IMR-90 (cell line): ENCODE measurements around the gene BNIP2. TPM values are rescaled to one million over a fixed set of nuclear protein-coding genes. Genes with fewer than 3 reads are reported as not detected.

Source experiments
- ATAC-seq: fragments of 200-7000 bp; cut with Tn5 transposase; 2 replicates; pipeline ENCODE4 v1.9.1; 2020; ENCODE audit warnings: low read depth, mild to moderate bottlenecking, moderate library complexity
- BruUV-seq: library from RNA; stranded (reverse); fragments of 400-500 nt; replicated peaks from 2 replicates; lab custom pipeline; 2021; lab: Mats Ljungman, UMichigan
- CTCF ChIA-PET: fragments of 300-600 bp; formaldehyde crosslinking; extraction: SDS; loops from one replicate; lab custom pipeline; 2021; ENCODE audit warnings: antibody characterized with exemption; lab: Yijun Ruan, JAX
- POLR2A ChIA-PET: fragments of 300-600 bp; sonication (Branson Sonifier 250); formaldehyde crosslinking; loops from one replicate; lab custom pipeline; 2022; ENCODE audit warnings: antibody characterized with exemption; ENCODE audit not compliant: unreplicated experiment; lab: Charles Lee
- DNase-seq: peaks from one replicate; pipeline ENCODE4 v3.0.0; 2013
- H2AFZ ChIP-seq: replicated peaks from 2 replicates; pipeline ENCODE3; 2013; ENCODE audit warnings: low read length, mild to moderate bottlenecking; ENCODE audit not compliant: poor library complexity
- H2AK5ac ChIP-seq: 2 replicates; pipeline ENCODE4 v1.6.1; 2013; ENCODE audit warnings: low read depth, low read length, inconsistent platforms
- H2AK9ac ChIP-seq: replicated peaks from 2 replicates; pipeline ENCODE3; 2013; ENCODE audit warnings: mild to moderate bottlenecking, low read depth, low read length, moderate library complexity; ENCODE audit not compliant: poor library complexity
- H2BK120ac ChIP-seq: 2 replicates; pipeline ENCODE4 v1.6.1; 2013; ENCODE audit warnings: low read depth, low read length, inconsistent platforms
- H2BK15ac ChIP-seq: 3 replicates; pipeline ENCODE4 v1.6.1; 2013; ENCODE audit warnings: low read depth, low read length, inconsistent platforms
- H2BK20ac ChIP-seq: 2 replicates; pipeline ENCODE4 v1.6.1; 2013; ENCODE audit warnings: low read depth, mild to moderate bottlenecking, inconsistent platforms, low read length, moderate library complexity
- H2BK5ac ChIP-seq: 2 replicates; pipeline ENCODE4 v1.6.1; 2013; ENCODE audit warnings: mild to moderate bottlenecking, low read depth, low read length, inconsistent platforms; ENCODE audit not compliant: poor library complexity, severe bottlenecking
- H3K14ac ChIP-seq: replicated peaks from 2 replicates; pipeline ENCODE4 v1.6.1; 2013; ENCODE audit warnings: low read depth, low read length, inconsistent platforms
- H3K18ac ChIP-seq: 2 replicates; pipeline ENCODE4 v1.6.1; 2013; ENCODE audit warnings: low read depth, low read length, control low read depth
- H3K23ac ChIP-seq: 2 replicates; pipeline ENCODE4 v1.6.1; 2013; ENCODE audit warnings: low read depth, low read length, inconsistent platforms
- H3K27ac ChIP-seq: 2 replicates; pipeline ENCODE4 v1.5.1; 2013; ENCODE audit warnings: mild to moderate bottlenecking, control low read depth, low read length; ENCODE audit not compliant: insufficient read depth
- H3K27me3 ChIP-seq: 2 replicates; pipeline ENCODE4 v1.6.1; 2013; ENCODE audit warnings: low read length; ENCODE audit not compliant: control insufficient read depth, insufficient read depth
- H3K36me3 ChIP-seq: 2 replicates; pipeline ENCODE4 v1.6.1; 2013; ENCODE audit warnings: low read length, mixed read lengths; ENCODE audit not compliant: control insufficient read depth, insufficient read depth
- H3K4ac ChIP-seq: 2 replicates; pipeline ENCODE4 v1.6.1; 2013; ENCODE audit warnings: low read depth, low read length, inconsistent platforms
- H3K4me1 ChIP-seq: 2 replicates; pipeline ENCODE4 v1.6.1; 2013; ENCODE audit warnings: low read length, mixed read lengths; ENCODE audit not compliant: control insufficient read depth, insufficient read depth
- H3K4me2 ChIP-seq: 2 replicates; pipeline ENCODE4 v1.6.1; 2013; ENCODE audit warnings: low read depth, mild to moderate bottlenecking, control low read depth, low read length, moderate library complexity
- H3K4me3 ChIP-seq: 2 replicates; pipeline ENCODE4 v1.5.1; 2013; ENCODE audit warnings: low read depth, mild to moderate bottlenecking, control low read depth, low read length, moderate library complexity; ENCODE audit not compliant: insufficient read depth
- H3K56ac ChIP-seq: 2 replicates; pipeline ENCODE4 v1.6.1; 2013; ENCODE audit warnings: low read length, inconsistent platforms; ENCODE audit not compliant: insufficient read depth; ENCODE audit errors: extremely low read depth
- H3K79me1 ChIP-seq, 2 experiments: 2 replicates each; pipeline ENCODE4 v1.6.1; 2013; ENCODE audit warnings: low read length in 2 of 2, inconsistent platforms in 1 of 2, low read depth in 1 of 2
- H3K9ac ChIP-seq: 2 replicates; pipeline ENCODE4 v1.6.1; 2013; ENCODE audit warnings: low read depth, low read length, control low read depth
- H3K9me1 ChIP-seq: 2 replicates; pipeline ENCODE4 v1.6.1; 2013; ENCODE audit warnings: low read length, inconsistent platforms; ENCODE audit not compliant: insufficient read depth
- H3K9me3 ChIP-seq: 2 replicates; pipeline ENCODE4 v1.6.1; 2013; ENCODE audit warnings: low read length; ENCODE audit not compliant: control insufficient read depth, insufficient read depth
- H4K20me1 ChIP-seq: 2 replicates; pipeline ENCODE4 v1.6.1; 2013; ENCODE audit warnings: low read length, inconsistent platforms; ENCODE audit not compliant: insufficient read depth
- H4K5ac ChIP-seq: 2 replicates; pipeline ENCODE4 v1.6.1; 2013; ENCODE audit warnings: mild to moderate bottlenecking, low read depth, low read length, control low read depth
- H4K8ac ChIP-seq, 2 experiments: 2 replicates each; pipeline ENCODE4 v1.6.1; 2013; ENCODE audit warnings: low read depth in 2 of 2, low read length in 2 of 2, control low read depth in 1 of 2, inconsistent platforms in 1 of 2
- H4K91ac ChIP-seq: 2 replicates; pipeline ENCODE4 v1.6.1; 2013; ENCODE audit warnings: low read depth, low read length, inconsistent platforms; ENCODE audit not compliant: insufficient read depth
- BHLHE40 ChIP-seq: fragments of 150-350 bp; IDR thresholded peaks from 2 replicates; pipeline ENCODE4 v1.6.1; 2016; ENCODE audit warnings: mild to moderate bottlenecking, low read depth, low read length
- CEBPB ChIP-seq: IDR thresholded peaks from 2 replicates; pipeline ENCODE4 v1.6.1; 2012; ENCODE audit warnings: low read depth, low read length, improper control_type of control experiment
- CHD1 ChIP-seq: IDR thresholded peaks from 2 replicates; pipeline ENCODE4 v1.6.1; 2012; ENCODE audit warnings: low read depth, low read length, improper control_type of control experiment
- CTCF ChIP-seq: conservative IDR thresholded peaks from 2 replicates; pipeline ENCODE4 v1.5.1; 2012; ENCODE audit warnings: mild to moderate bottlenecking, low read depth, low read length, improper control_type of control experiment
- FOS ChIP-seq: fragments of 150-350 bp; IDR thresholded peaks from 2 replicates; pipeline ENCODE4 v1.6.1; 2016; ENCODE audit warnings: low read depth, low read length
- MAFK ChIP-seq: IDR thresholded peaks from 2 replicates; pipeline ENCODE4 v1.6.1; 2012; ENCODE audit warnings: low read depth, low read length, improper control_type of control experiment
- MAZ ChIP-seq: IDR thresholded peaks from 2 replicates; pipeline ENCODE4 v1.6.1; 2012; ENCODE audit warnings: low read depth, mild to moderate bottlenecking, low read length, improper control_type of control experiment, moderate library complexity, borderline replicate concordance
- MXI1 ChIP-seq: IDR thresholded peaks from 2 replicates; pipeline ENCODE4 v1.6.1; 2012; ENCODE audit warnings: low read depth, mild to moderate bottlenecking, low read length, moderate library complexity, borderline replicate concordance
- NFE2L2 ChIP-seq: fragments of 150-350 bp; IDR thresholded peaks from 2 replicates; pipeline ENCODE4 v1.6.1; 2016; ENCODE audit warnings: low read depth, mild to moderate bottlenecking, low read length
- POLR2A ChIP-seq: IDR thresholded peaks from 2 replicates; pipeline ENCODE4 v1.6.1; 2012; ENCODE audit warnings: mild to moderate bottlenecking, low read depth, low read length
- RAD21 ChIP-seq: IDR thresholded peaks from 2 replicates; pipeline ENCODE4 v1.6.1; 2012; ENCODE audit warnings: low read length, improper control_type of control experiment
- RCOR1 ChIP-seq: IDR thresholded peaks from 2 replicates; pipeline ENCODE4 v1.6.1; 2012; ENCODE audit warnings: mild to moderate bottlenecking, low read length, improper control_type of control experiment; ENCODE audit not compliant: insufficient replicate concordance
- RFX5 ChIP-seq: IDR thresholded peaks from 2 replicates; pipeline ENCODE4 v1.8.0; 2012; ENCODE audit warnings: low read depth, mild to moderate bottlenecking, low read length, moderate library complexity
- SMC3 ChIP-seq: fragments of 150-350 bp; IDR thresholded peaks from 2 replicates; pipeline ENCODE4 v1.6.1; 2016; ENCODE audit warnings: low read depth, mild to moderate bottlenecking, antibody characterized with exemption, low read length, moderate library complexity
- USF2 ChIP-seq: fragments of 150-350 bp; IDR thresholded peaks from 2 replicates; pipeline ENCODE4 v1.6.1; 2017; ENCODE audit warnings: mild to moderate bottlenecking, antibody characterized with exemption, low read length, low read depth
- WGBS, 2 experiments: methylation state at CpG; one replicate each; pipeline versions ENCODE4 v1.1.5 to v1.1.7; 2013; ENCODE audit warnings: missing lambda C conversion rate in 2 of 2; ENCODE audit not compliant: insufficient read length in 1 of 2; ENCODE audit errors: extremely low coverage in 2 of 2; 5-methylcytosine and 5-hydroxymethylcytosine counted together
- dilution Hi-C: fragments of 300-500 bp; cut with HindIII; formaldehyde crosslinking; loops from one replicate; pipeline ENCODE4 v1.14.3; 2018; ENCODE audit warnings: low sequenced_read_pairs; ENCODE audit not compliant: unreplicated experiment
- in situ Hi-C: fragments of 300-500 bp; cut with MboI; formaldehyde crosslinking; loops from 3 replicates; pipeline ENCODE4 v1.14.3; 2019; ENCODE audit warnings: low sequenced_read_pairs, inconsistent platforms, mixed read lengths
- intact Hi-C: fragments of 100-400 bp; cut with micrococcal nuclease; formaldehyde crosslinking; loops from 2 replicates; pipeline ENCODE4 v1.10.0; 2022
- polyA plus RNA-seq, 3 experiments: library from polyadenylated mRNA; depleted of rRNA; stranded (reverse); fragments of >200 nt; gene quantifications; 2 replicates each; pipeline ENCODE4 v1.2.3, GENCODE V29; 2012; ENCODE audit warnings: low replicate concordance in 1 of 3
- total RNA-seq: library from RNA; depleted of rRNA; stranded (reverse); fragments of >200 nt; gene quantifications from 2 replicates; pipeline ENCODE4 v1.2.3, GENCODE V29; 2012

The BNIP2 gene
- total and polyA plus RNA-seq, 2 of the 4 experiments (the other 2 are of a cell fraction): 36.9 to 47.3 TPM

- H3K27ac ChIP-seq: no peak overlapping the region
- no peak overlapping the region for H3K4me2 ChIP-seq
- no peak overlapping the region for H2AK9ac ChIP-seq
- H3K56ac ChIP-seq: no peak overlapping the region
- no peak overlapping the region for H2BK120ac ChIP-seq
- H3K9ac ChIP-seq: no peak overlapping the region
- peaks cover 7% of the 10 kb centered on the region for H3K27me3 ChIP-seq
- no peak overlapping the region for H4K8ac ChIP-seq
- DNase-seq (no peak), ATAC-seq (no peak)
- no peak overlapping the region for H2BK20ac ChIP-seq
- H4K20me1 ChIP-seq: no peaks in the 10 kb centered on the region
- no peak overlapping the region for H3K4me3 ChIP-seq
- no peaks in the 10 kb centered on the region for H3K9me1 ChIP-seq
- no peak overlapping the region for H3K14ac ChIP-seq
- no peak overlapping the region for H3K23ac ChIP-seq
- in situ Hi-C loops (no loop called here), dilution Hi-C loops (no loop called here), intact Hi-C loops (no loop called here)
- POLR2A ChIA-PET: interaction anchor here (0.5 kb wide), 1 partner anchor 13 kb away, joined by 4 read pairs; no protein-coding TSS in a partner anchor
- H2BK5ac ChIP-seq: no peak overlapping the region
- H4K5ac ChIP-seq: no peak overlapping the region
- H4K91ac ChIP-seq: no peak overlapping the region
- H3K79me1 ChIP-seq: no peaks in the 10 kb centered on the region
- no peak overlapping the region for H3K18ac ChIP-seq
- H2AK5ac ChIP-seq: no peak overlapping the region
- H3K4ac ChIP-seq: no peak overlapping the region
- H2BK15ac ChIP-seq: no peak overlapping the region
- 55% methylated on average over 3 of the region's 7 CpGs; no CpG with 5 or more reads in 1 of the 2 experiments for WGBS, 2 experiments
- no peak overlapping the region for H2AFZ ChIP-seq
- BruUV-seq: no TSS peak
- H3K4me1 ChIP-seq: no peaks in the 10 kb centered on the region
- CTCF ChIA-PET: no interaction called here
- no peaks in the 10 kb centered on the region for H3K36me3 ChIP-seq
- H3K9me3 ChIP-seq: no peaks in the 10 kb centered on the region
- TF ChIP-seq RAD21 (no peak), USF2 (no peak), NFE2L2 (no peak), FOS (no peak), SMC3 (no peak), CEBPB (no peak), BHLHE40 (no peak), MAZ (no peak), CHD1 (no peak), MXI1 (no peak), POLR2A (no peak), MAFK (no peak), CTCF (no peak), RFX5 (no peak), RCOR1 (no peak)
Measured at GRCh38 chr15:59609730-59610712, 79.1 kb downstream of the BNIP2 start.
